Upper lobe of left lung (tissue), 4 donors: Measurements from ENCODE around the gene ERFL.

Source experiments
- POLR2A ChIP-seq, 4 donors: fragments of 450-650 bp; IDR thresholded peaks; one replicate each; pipeline ENCODE4 v1.5.1; 2016 to 2017; ENCODE audit warnings: antibody characterized with exemption in 4 of 4, mild to moderate bottlenecking in 2 of 4
- POLR2AphosphoS5 ChIP-seq, 2 donors: sonication (generic); formaldehyde crosslinking; IDR thresholded peaks; one replicate each; pipeline ENCODE4 v1.5.1; 2017; ENCODE audit warnings: antibody characterized with exemption in 2 of 2
- TF ChIP-seq, protein P1 (sequence below), 6 experiments: fragments of 450-650 bp in 4 of 6; fragments of 200-600 bp in 2 of 6; sonication (generic) in 2 of 6; IDR thresholded peaks; one replicate each; pipeline ENCODE4 v1.5.1; 2016 to 2019; ENCODE audit warnings: antibody characterized with exemption in 6 of 6

- TF ChIP-seq POLR2A (IDR thresholded peaks at IDR 0.05) (no peak), POLR2AphosphoS5 (IDR thresholded peaks at IDR 0.05) (no peak)
- TF ChIP-seq, protein P1, sequence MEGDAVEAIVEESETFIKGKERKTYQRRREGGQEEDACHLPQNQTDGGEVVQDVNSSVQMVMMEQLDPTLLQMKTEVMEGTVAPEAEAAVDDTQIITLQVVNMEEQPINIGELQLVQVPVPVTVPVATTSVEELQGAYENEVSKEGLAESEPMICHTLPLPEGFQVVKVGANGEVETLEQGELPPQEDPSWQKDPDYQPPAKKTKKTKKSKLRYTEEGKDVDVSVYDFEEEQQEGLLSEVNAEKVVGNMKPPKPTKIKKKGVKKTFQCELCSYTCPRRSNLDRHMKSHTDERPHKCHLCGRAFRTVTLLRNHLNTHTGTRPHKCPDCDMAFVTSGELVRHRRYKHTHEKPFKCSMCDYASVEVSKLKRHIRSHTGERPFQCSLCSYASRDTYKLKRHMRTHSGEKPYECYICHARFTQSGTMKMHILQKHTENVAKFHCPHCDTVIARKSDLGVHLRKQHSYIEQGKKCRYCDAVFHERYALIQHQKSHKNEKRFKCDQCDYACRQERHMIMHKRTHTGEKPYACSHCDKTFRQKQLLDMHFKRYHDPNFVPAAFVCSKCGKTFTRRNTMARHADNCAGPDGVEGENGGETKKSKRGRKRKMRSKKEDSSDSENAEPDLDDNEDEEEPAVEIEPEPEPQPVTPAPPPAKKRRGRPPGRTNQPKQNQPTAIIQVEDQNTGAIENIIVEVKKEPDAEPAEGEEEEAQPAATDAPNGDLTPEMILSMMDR (IDR thresholded peaks at IDR 0.05) = no peak
Measured at GRCh38 chr19:41866284-41866683, 62.0 kb downstream of the ERFL start.
